H54 (cell line): ENCODE measurements around the gene TUBB2B.

ENCODE experiments used
- DNase-seq: peaks from one replicate; pipeline ENCODE4 v3.0.0; 2011; ENCODE audit warnings: low spot score, mixed read lengths; ENCODE audit not compliant: insufficient read length
- FAIRE-seq: peaks from 3 replicates; lab custom pipeline; 2011; peaks lifted over from hg19 to GRCh38; lab: Jason Lieb, UNC
- POLR2A ChIP-seq: IDR thresholded peaks from 2 replicates; pipeline ENCODE4 v1.6.1; 2011; ENCODE audit warnings: low read depth, mild to moderate bottlenecking, low read length

Gene TUBB2B

GRCh38 chr6:3221578-3221977 lies 5.9 kb downstream of the TUBB2B start:
- DNase-seq (no peak), FAIRE-seq (no peak)
- no peak for TF ChIP-seq POLR2A

GRCh38 chr6:3220366-3220765 lies 7.1 kb downstream of the TUBB2B start:
- TF ChIP-seq POLR2A: no peak
- no peak for FAIRE-seq
- no peak for DNase-seq

- no peak for FAIRE-seq
- no peak for TF ChIP-seq POLR2A
- no peak for DNase-seq
Observed at GRCh38 chr6:3218266-3218665, 9.2 kb downstream of the TUBB2B start.

GRCh38 chr6:3217286-3217685 lies 10.2 kb downstream of the TUBB2B start:
- no peak for FAIRE-seq
- DNase-seq: no peak
- TF ChIP-seq POLR2A: no peak

GRCh38 chr6:3214898-3215297 lies 12.6 kb downstream of the TUBB2B start:
- no peak for FAIRE-seq
- TF ChIP-seq POLR2A: no peak

GRCh38 chr6:3213334-3213695 lies 14.1 kb downstream of the TUBB2B start:
- DNase-seq (no peak), FAIRE-seq (no peak)
- TF ChIP-seq POLR2A: no peak

More at GRCh38 chr6:3214898-3215297, 12.6 kb downstream of the TUBB2B start:
- no peak for DNase-seq

GRCh38 chr6:3212261-3212660 lies 15.2 kb downstream of the TUBB2B start:
- DNase-seq: no peak
- FAIRE-seq: no peak
- TF ChIP-seq POLR2A: no peak

- FAIRE-seq: no peak
- no peak for TF ChIP-seq POLR2A
- DNase-seq: peak; percentile 73
Observed at GRCh38 chr6:3211681-3212080, 15.8 kb downstream of the TUBB2B start.

GRCh38 chr6:3210024-3210610 lies 17.3 kb downstream of the TUBB2B start:
- no peak for TF ChIP-seq POLR2A
- FAIRE-seq (no peak), DNase-seq (no peak)

- TF ChIP-seq POLR2A: 0 out of 2 replicates have a peak, but pooled peaks have one; percentile 14
- DNase-seq: peak; percentile 79
- peak; percentile 84 for FAIRE-seq
Observed at GRCh38 chr6:3209114-3210023, 18.1 kb downstream of the TUBB2B start.

- DNase-seq (no peak), FAIRE-seq (no peak)
- TF ChIP-seq POLR2A: no peak
Observed at GRCh38 chr6:3208775-3209113, 18.7 kb downstream of the TUBB2B start.

- FAIRE-seq (no peak), DNase-seq (peak; percentile 26)
- TF ChIP-seq POLR2A: no peak
Observed at GRCh38 chr6:3208098-3208774, 19.2 kb downstream of the TUBB2B start.

GRCh38 chr6:3206339-3207015 lies 21.0 kb downstream of the TUBB2B start:
- no peak for TF ChIP-seq POLR2A
- no peak for DNase-seq
- FAIRE-seq: no peak

GRCh38 chr6:3205913-3206312 lies 21.5 kb downstream of the TUBB2B start:
- DNase-seq: no peak
- no peak for TF ChIP-seq POLR2A
- no peak for FAIRE-seq
